SHP77 treated with DMSO at 0.1 percent for 48 hours (cell line): ENCODE results near the gene THSD4.
A peak's percentile ranks its signal among the peaks of the same experiment; 100 is the strongest.

Experiments used
- DNase-seq: peaks from one replicate; lab custom pipeline; 2025; lab: John Stamatoyannopoulos, UW

Gene THSD4

DNA sequence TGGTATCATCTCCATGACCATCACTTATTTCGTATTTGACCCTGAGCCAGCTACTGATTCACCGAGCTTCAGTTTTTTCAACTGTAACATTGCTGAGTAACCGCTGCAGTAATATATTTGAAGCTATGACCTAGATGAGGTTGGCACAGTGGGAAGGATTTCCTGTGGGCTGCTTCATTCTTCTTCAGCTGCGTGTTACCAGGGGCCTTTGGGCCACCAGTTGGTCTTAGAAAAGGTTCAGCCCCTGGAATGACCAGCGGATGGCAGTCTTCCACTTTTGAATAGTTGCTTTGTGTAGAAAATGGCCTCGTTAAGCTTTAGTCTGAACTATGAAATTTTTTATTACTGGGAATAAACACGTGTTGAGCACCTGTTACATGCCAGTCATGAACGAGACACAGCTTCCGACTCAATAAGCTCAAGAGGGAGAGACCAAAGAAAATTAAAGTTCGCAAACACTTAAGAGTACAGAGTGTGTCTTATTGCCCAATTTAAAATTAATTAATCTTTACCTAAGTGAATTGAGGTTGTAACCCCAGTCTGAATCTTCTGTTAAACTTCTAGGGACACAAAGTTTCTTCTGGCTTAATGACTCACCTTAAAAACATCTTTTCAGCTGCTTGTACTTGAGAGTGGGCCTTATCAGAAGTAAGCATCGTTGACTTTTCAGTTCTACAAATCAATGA lies 637.5 kb downstream of the THSD4 start:
- peak; percentile 3 for DNase-seq

GRCh38 chr15:71753346-71753745 lies 638.1 kb downstream of the THSD4 start:
- no peak for DNase-seq

DNA sequence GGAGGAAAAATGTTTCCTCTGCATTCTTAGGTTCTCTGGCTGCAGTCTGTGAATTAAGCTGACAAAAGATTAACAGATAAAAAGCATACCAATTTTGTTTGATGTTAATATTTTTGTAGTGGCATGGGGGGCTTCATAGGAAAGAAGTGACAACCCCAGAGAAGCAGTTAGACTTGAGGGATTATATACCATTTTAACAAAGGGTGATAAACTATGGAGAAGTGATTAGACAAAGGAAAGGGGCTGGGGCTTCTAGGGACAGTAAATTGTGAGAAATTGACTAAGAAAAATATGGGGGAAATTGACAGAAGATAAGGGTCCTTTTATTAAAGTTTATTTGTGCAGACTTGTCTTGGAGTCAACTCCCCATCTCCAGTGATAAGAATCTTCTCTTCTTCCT lies 639.4 kb downstream of the THSD4 start:
- DNase-seq, result no peak

GRCh38 chr15:71755092-71755970 lies 640.1 kb downstream of the THSD4 start:
- no peak for DNase-seq

GRCh38 chr15:71756599-71757352 lies 641.5 kb downstream of the THSD4 start:
- DNase-seq, result no peak

DNA sequence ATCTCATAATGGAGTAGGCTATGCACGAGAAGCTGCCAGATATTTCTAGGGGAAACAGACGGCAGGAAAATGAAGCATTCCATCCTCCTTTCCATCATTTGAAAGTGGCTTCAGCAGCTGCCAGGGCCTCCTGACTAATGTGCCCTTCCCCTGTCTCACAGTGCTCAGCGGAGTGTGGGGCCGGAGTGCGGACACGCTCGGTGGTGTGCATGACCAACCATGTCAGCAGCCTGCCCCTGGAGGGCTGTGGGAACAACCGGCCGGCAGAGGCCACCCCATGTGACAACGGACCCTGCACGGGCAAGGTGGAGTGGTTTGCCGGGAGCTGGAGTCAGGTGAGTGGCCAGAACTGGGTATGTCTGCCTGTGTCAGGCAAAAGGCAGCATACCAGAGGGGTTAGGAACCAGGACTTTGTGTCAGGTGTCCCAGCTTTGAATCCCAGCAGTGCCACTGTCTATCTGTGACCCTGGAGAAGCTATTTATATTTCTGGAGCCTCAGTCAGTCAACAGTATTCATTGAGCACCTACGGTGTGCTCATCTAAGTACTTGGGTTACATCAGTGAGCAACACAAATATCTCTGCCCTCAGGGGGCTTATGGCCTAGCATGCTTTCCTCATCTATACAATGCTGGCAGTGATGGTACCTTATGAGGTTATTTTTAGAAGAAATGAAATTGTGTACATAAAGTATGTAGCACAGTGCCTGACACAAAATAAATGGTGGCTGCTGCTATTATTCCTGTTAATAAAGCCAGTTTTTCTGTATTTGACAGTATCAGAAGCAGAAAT lies 642.7 kb downstream of the THSD4 start:
- no peak for DNase-seq

DNA sequence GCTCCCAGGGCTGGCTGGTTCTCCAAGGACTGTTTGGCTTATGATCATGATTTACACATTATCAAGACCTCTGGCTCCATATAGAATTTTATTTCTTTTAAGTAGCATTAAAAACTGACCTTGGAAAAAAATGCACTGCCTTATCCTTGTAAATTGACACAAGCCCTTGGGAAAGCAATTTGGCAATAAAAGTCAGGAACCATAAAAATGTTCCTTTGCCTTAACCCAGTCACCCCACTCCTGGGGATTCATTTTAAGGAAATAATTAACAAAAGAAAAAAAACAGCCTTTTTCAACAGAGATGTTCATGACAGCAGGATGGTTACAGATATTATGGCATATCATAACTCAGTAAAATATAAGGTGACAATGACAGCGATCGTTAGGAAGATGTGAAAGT lies 643.4 kb downstream of the THSD4 start:
- no peak for DNase-seq

DNA sequence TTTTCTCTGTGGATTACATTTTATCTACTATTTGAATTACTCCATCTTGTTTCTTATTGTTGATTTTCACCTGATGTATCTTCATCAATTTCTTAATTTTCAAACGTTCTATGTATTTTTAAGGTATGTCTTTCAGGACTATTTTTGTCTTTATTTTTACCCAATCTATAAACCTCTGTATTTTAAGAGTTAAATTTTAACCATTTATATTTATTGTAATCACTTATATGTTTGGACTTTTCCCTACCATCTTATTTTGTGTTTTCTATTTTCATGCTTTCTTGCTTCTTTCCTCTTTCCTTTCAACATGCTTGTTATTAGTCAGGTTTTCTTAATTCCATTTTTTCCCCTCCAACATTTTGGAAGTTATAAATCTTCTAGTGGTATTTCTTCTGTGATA lies 645.6 kb downstream of the THSD4 start:
- no peak for DNase-seq

DNA sequence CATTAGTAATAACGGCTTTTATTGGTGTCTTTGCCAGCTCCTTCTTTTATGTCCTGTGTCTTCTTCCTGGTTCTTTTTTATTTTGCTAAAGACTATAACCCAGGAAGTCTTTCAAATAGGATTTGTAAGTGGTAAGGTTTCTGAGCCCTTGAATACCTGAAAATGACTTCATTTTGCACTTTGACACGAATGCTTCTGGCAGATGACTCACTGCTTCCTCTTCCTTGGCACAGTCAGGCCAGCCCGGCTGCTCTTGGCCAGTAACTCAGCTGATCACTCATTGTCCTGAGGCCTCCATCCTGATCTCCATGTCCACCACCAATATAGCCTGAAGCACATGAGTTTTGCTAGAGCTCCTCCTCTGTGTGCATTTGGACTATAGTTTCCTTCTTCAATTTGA lies 646.4 kb downstream of the THSD4 start:
- DNase-seq, result no peak

DNA sequence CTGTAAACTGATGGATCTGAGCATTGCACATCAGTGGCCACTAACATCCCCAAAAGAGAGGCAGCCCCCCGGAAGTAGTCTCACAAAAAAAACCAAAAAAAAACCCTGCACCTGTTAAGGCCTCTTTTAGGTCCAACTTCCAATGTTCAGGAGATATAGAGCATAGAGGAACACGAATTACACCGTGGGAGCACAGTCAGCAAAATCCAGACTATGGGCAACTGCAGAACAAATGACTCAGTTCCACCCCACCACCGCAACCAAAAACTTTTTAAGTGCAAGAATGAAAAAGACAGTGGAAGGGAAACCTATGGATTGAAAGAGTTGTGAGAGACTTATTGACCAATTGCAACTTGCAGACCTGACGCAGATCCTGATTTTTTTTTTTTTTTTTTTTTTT lies 652.9 kb downstream of the THSD4 start:
- no peak for DNase-seq

DNA sequence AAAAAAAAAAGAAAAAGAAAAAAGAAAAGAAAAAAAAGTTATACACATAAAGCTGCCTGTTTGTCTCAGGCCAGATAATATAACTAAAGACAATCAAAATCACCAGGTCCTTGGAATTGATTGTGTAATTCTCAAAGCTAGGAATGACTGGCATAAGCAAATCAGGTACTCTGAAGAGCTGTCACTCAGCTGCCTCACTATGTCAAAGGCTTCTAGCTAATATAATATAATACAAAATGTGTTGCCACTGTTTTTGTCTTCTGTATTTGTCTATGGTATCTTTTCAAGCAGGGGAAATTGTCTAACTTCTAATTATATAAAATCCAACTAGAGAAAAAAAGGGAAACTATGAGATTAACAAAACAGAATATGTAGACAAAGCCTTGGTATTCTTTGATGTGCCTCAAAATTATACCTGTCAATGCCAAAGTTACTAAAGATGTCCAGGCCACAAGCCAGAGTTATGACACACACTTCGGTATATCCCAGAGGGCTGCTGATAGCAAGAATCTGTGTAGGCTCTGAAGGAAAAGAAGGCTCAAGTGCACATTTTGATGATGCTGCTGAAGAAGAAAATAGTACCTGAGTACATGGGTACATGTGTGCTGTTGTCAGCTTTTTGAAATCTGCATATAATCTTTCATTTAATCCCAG lies 658.1 kb downstream of the THSD4 start:
- no peak for DNase-seq

DNA sequence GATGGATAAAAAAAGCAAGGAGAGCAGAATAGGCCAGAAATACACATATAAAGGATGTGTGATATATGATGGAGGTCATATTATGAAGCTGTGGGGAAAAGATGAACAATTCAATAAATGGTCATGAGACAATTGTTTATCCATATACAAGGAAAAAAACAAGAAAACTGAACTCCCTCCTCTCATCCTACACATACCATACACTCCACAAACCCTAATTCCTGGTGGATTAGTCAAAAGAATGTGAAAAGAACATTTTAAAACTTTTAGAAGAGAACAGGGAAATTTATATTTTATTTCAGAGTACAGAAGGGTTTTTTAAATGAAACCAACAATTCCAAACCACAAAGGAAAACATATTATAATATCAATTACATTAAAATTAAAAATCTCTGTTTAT lies 660.6 kb downstream of the THSD4 start:
- DNase-seq, result no peak

- no peak for DNase-seq
Measured at GRCh38 chr15:71776304-71776703, 661.0 kb downstream of the THSD4 start.

GRCh38 chr15:71777216-71777943 lies 662.1 kb downstream of the THSD4 start:
- DNase-seq, result no peak

- DNase-seq, result no peak
Measured at GRCh38 chr15:71779073-71779797, 664.0 kb downstream of the THSD4 start.

GRCh38 chr15:71780115-71780976 lies 665.1 kb downstream of the THSD4 start:
- peak; percentile 24 for DNase-seq

DNA sequence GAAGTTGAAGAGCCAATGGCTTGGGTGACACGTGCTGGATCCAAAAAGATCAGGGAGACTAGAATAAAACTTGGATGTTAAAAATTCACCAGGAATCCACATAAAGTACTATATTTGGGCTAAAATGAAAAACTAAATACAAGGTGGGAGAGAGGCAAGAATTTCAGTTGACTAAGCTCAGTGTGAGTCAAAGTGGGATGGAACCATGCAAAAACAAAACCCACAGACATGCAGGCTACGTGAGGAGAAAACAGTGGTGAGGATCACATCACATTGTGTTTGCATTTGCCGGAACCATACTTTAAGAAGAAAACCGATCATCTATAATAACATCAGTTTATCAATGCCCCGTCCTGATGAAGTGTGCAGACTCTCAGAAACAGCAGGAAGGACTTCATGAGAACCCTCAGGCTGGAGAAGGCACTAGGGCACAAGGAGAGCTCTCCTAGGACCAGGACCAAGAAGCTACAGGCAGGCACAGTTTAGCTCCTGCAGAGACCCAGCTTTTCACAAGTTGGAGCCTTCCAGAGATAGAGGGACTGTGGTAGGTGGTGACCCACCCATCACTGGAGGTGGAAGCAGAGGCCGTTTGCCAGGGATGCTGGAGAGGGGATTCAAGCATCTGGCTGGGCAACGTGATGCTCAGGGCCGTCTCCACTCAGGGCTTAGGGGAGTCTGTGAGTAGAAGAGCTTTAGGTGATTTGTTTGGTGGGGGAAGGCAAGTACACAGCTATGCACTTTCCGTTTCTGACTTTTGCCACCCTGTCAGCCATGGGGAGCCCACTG lies 666.1 kb downstream of the THSD4 start:
- DNase-seq, result no peak

DNA sequence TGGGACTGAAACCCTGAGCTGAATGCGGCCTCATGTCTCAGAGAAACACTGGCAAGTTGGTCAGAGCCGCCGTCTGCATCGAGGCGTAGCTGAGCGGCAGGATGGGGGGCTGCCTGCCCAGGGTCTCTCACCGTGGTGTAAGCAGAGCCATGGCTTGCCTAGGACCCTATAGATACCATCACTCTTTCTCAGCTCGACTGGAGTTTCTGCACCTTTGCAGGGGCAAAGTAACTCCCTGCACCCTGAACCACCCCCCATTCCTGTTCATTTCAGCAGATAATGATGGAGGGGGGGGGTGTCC lies 666.6 kb downstream of the THSD4 start:
- DNase-seq, result no peak
